ENCODE data around the gene ATP5MG. TPM values are rescaled to one million over a fixed set of nuclear protein-coding genes. Genes with fewer than 3 reads are reported as not detected.
"Not testable (repeated sequence)": the region's sequence is repeated elsewhere in the genome, so short reads cannot be mapped to it uniquely, and the experiment has no call there.

The ATP5MG gene
- total RNA-seq, 2 donors from 2014 or later, result 82.3 to 122 TPM

- DNase-seq (ENCODE audit: low spot score), result no peak
- Histone ChIP-seq H3K9me3 (no peaks in the 10 kb centered on the region), H3K27ac (no peak overlapping the region), H3K27me3 (no peaks in the 10 kb centered on the region), H3K36me3 (peaks cover 19% of the 10 kb centered on the region), H3K4me3 (no peak overlapping the region), H3K4me1 (peaks cover 0 to 27% of the 10 kb centered on the region in 2 donors)
- no peak for TF ChIP-seq CTCF (IDR thresholded peaks at IDR 0.05)
Measured at GRCh38 chr11:118411530-118411929, 10.1 kb downstream of the ATP5MG start.

GRCh38 chr11:118412921-118413320, 11.5 kb downstream of the ATP5MG start:
- H3K27ac ChIP-seq, result no peak overlapping the region
- DNase-seq (ENCODE audit: low spot score), result no peak
- peaks cover 5% of the 10 kb centered on the region for H3K36me3 ChIP-seq
- no peaks in the 10 kb centered on the region for H3K9me3 ChIP-seq
- no peaks in the 10 kb centered on the region for H3K27me3 ChIP-seq
- TF ChIP-seq CTCF (IDR thresholded peaks at IDR 0.05), result no peak
- no peak overlapping the region for H3K4me3 ChIP-seq
- H3K4me1 ChIP-seq, result peaks cover 0 to 22% of the 10 kb centered on the region in 2 donors

GRCh38 chr11:118415062-118415738, 13.8 kb downstream of the ATP5MG start:
- Histone ChIP-seq H3K4me1 (peaks cover 0 to 10% of the 10 kb centered on the region in 2 donors), H3K9me3 (no peaks in the 10 kb centered on the region), H3K4me3 (no peak overlapping the region), H3K27ac (no peak overlapping the region), H3K36me3 (no peaks in the 10 kb centered on the region), H3K27me3 (no peaks in the 10 kb centered on the region)
- no peak for TF ChIP-seq CTCF (IDR thresholded peaks at IDR 0.05)
- no peak for DNase-seq (ENCODE audit: low spot score)

- no peaks in the 10 kb centered on the region for H3K27me3 ChIP-seq
- H3K4me3 ChIP-seq, result no peak overlapping the region
- H3K36me3 ChIP-seq, result no peaks in the 10 kb centered on the region
- TF ChIP-seq CTCF (IDR thresholded peaks at IDR 0.05), result no peak
- DNase-seq (ENCODE audit: low spot score), result no peak
- no peak overlapping the region for H3K27ac ChIP-seq
- H3K9me3 ChIP-seq, result no peaks in the 10 kb centered on the region
- H3K4me1 ChIP-seq, result peaks cover 0 to 8% of the 10 kb centered on the region in 2 donors
Measured at GRCh38 chr11:118415739-118416068, 14.3 kb downstream of the ATP5MG start.

- not testable (repeated sequence) for H3K27me3 ChIP-seq; H3K36me3 ChIP-seq; H3K4me3 ChIP-seq; H3K9me3 ChIP-seq; DNase-seq (ENCODE audit: low spot score); H3K27ac ChIP-seq; H3K4me1 ChIP-seq
Measured at GRCh38 chr11:118416900-118417299, 15.5 kb downstream of the ATP5MG start.

- TF ChIP-seq CTCF (IDR thresholded peaks at IDR 0.05), result no peak
- Histone ChIP-seq H3K36me3 (no peaks in the 10 kb centered on the region), H3K4me3 (no peak overlapping the region), H3K9me3 (no peaks in the 10 kb centered on the region), H3K4me1 (peaks cover 0 to 8% of the 10 kb centered on the region in 2 donors), H3K27me3 (no peaks in the 10 kb centered on the region), H3K27ac (no peak overlapping the region)
- DNase-seq (ENCODE audit: low spot score), result no peak
Measured at GRCh38 chr11:118417801-118418200, 16.4 kb downstream of the ATP5MG start.
